G401.6 (cell line): ENCODE data around the gene NDUFA12.

Source experiments
- FAIRE-seq: peaks from 2 replicates; lab custom pipeline; 2012; peaks lifted over from hg19 to GRCh38; lab: Jason Lieb, UNC

NDUFA12 gene

DNA sequence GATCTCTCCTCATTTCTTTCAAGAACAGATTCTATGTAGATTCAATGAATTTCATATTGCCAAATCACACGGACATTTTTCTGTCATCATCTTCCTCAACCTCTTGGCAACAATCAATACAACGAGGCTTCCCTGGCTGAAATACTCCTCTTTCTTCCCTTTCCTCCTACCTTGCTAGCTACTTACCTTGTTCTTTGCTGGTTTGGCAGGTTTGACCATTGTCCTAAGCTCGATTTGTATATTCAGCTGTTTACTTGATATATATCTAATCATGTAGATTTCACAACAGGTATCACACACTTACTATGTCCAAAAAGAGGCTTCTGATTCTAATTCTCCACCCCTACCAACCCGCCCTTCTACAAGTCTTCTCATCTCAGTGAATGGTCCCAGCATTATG is 23.6 kb downstream of the NDUFA12 start:
- no peak for FAIRE-seq

DNA sequence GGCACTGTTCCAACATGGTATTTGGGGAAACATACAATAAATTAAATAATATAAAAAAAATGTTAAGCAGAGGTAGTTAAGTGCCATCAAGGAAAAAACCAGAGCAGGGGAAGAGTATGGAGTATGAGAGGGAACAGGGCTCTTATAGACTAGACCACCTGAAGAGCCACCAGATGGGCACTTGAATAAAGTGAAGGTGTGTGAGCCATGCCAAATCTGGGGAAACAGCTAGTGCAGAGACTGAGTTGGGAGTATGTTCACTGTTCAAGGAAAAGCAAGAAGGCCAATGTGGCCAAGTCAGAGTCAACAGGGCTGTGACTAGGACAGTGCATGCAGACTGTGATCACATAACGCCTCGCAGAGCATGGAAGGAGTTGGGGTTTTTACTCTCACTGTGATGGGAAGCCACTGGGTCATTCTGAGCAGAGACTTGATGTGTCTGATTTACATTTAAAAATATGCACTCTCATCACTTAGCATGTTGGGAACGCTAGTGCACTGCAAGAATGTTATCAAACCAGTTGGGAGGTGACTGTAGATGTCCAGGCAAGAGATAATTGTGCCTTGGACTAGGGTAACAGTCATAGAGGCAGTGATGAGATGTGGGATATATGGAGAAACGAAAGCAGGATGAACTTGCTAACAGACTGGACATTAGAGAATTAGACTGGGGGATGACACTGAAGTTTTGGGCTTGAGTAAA is 25.6 kb downstream of the NDUFA12 start:
- FAIRE-seq, result no peak

DNA sequence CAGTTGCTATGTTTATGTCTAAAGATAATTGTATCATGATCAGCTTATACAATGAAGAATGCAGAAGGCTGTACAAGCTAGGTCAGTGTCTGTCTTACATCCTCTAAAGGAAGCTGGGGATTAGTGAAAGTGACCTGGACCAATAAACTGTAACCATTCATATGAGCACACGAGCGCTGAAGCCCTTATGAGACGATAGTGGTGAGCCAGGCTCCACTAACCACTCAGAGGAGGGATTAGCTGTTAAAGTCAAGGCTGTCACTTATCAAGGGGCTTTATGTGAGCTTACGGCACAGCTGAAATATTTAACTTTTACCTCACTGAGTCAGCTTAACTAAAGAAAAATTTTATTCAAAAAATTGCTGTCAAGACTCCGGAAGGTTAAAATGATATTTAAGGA is 30.3 kb downstream of the NDUFA12 start:
- no peak for FAIRE-seq

DNA sequence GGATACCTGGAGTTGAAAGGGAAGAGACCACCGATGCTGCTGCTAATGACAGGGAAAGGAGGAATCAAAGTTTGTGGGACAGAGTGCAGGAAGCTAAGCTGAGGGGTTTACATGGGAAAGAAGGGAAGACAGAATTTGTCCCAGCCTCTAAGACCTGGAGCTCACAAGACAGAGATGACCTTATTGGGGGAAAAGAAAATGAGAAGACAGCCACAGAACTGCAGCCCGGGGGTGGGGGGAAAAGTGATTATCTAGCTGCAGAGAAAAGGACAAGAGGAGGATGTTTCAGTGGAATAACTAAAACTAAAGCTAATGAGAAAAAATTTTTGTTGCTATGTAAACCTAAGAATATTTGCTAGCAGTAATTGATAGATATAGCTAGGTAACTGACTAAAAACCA is 30.7 kb downstream of the NDUFA12 start:
- FAIRE-seq, result no peak

DNA sequence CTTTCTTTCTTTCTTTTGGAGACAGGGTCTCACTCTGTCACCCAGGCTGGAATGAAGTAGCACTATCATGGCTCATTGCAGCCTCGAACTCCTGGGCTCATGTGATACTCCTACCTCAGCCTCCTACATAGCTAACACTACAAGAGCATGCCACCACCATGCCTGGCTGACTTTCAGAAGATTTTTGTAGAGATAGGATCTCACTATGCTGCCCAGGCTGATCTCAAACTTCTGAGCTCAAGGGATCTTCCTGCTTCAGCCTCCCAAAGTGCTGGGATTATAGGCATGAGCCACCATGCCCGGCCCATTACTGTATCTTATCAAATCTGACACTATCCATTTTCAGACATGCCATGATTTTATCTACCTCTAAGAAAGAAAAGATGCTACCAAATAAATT is 31.6 kb downstream of the NDUFA12 start:
- FAIRE-seq, result no peak

DNA sequence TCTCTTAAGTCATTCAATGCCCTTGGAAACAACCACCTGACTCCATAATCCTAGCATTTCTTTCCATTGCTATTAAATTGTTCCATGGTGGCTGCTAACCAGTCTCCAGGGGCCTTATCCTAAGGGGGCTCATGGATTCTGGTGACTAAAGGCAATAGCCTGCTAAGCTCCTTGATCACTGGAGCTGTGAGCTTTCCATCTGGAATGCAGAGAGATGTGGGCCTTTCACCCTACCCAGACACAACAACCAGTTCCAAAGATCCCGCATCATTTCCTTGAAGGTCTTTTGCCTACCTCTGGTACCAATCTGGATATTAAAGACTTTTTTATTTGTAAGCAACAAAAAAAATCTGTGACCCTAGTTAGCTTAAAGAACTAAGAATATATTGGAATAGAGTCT is 32.9 kb downstream of the NDUFA12 start:
- no peak for FAIRE-seq

DNA sequence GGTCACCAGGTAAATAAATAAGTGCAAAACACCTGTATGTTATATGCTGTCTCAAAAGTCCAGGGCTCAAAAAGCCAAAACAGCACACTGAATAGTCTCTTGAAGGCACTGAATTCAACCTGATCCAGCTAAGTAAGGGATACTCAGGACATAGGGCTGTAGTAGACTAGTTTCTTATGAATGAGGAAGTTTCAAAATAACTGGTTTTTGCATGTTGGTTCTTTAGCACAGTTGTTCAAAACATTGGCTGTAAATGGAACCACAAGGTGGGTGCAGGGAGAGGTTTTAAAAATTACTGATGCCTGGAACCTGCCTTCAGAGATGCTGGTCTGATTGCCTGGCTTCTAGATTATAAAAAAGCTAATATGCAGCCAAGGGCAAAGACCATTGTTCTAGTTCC is 34.1 kb downstream of the NDUFA12 start:
- no peak for FAIRE-seq

DNA sequence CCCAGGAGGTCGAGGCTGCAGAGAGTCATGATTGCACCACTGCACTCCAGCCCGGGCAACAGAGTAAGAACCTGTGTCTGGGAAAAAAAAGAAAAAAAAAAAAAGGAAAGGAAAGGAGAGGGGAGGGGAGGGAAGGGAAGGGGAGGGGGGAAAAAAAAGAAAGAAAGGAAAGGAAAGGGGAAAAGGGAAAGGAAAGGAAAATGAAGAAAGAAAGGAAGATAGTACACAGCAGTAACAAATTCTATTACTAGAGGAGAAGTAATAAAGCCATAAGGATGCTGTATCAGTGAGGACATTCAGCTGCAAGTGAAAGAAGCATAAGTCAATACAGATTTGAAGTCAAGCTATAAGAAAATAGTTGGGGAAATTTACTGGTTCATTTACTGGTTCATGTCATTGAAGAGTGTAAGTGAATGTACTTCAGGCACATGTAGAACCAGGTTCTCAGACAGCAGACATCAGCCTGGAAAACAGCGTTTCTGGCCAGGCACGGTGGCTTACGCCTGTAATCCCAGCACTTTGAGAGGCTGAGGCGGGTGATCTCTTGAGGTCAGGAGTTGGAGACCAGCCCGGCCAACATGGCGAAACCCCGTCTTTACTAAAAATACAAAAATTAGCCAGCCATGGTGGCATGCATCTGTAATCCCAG is 37.4 kb downstream of the NDUFA12 start:
- no peak for FAIRE-seq

DNA sequence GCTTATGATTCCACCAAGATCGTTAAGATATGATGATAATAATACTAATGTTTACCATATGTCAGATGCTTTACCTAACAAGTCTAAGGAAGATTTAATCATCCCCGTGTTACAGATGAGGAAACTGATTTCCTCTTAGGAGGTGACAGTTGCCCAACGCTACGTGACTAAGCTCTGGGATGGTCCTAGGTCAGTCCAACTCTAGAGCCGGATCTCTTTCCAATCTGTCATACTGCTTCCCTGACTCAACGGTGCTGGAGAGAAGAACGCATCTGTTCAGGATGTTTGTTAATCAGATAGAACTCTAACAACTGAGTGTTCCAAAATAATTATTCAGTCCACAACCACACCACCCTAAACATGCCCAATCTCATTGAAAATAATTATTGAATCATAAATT is 39.8 kb downstream of the NDUFA12 start:
- no peak for FAIRE-seq

DNA sequence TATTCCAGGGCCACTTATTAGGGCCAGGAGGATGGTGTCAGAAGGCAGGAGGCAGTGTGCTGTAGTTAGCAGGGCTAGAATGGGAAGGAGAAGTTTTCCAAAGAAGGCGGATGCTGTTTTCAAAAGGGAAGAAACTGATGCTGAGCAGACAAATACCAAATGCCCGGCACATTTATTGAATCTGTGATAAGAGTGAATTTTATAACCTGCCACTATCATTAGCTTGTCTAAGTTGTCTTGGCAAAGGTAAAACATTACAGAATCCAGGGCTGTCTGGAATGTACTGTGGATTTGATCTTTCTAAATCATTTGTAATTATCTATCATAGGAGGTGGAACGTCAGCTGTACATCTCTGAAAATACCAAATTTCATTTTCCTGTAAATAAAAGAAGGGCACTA is 40.8 kb downstream of the NDUFA12 start:
- no peak for FAIRE-seq

DNA sequence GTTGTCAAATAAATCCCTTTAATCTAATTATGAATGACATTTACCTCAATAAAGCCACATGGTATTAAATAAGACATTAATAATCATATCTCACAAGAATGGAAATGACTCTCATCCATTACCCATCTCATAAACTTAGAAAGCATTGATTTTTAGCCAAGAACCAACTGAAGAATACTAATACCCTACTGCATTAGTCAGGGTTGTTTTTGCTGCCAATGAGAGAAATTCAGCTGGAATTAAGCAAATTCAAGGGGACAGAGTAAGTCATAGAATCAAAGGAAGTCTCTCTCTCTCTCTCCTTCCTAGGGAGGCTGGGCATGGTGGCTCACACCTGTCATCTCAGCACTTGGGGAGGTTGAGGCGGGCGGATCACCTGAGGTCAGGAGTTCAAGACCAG is 41.6 kb downstream of the NDUFA12 start:
- no peak for FAIRE-seq

DNA sequence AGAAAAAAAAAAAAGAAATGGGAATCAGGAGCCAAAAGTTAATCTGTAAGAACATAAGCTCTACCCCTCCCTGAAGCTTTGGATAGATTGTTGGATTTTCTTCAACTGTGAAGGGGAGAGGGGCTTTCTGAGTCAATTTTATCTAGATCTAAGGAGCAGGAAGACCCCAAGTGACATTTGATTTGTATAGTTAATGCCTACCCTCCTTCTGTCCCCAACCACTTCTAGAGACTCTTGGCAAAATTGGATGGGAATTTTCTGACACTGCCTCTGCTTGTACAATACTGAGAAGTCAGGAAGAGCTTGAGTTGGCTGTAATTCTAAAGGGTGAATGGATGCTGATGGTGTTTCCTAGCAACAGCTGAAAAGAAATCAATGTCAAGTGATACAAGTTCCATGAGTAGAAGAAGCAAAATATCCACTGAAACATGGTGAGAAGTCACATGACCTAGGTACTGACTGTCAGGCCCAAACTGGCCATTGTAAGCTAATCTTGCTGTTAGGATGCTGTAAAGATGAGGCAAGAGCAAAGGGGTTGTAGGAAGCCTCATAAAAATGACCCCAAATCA is 42.2 kb downstream of the NDUFA12 start:
- FAIRE-seq, result no peak

DNA sequence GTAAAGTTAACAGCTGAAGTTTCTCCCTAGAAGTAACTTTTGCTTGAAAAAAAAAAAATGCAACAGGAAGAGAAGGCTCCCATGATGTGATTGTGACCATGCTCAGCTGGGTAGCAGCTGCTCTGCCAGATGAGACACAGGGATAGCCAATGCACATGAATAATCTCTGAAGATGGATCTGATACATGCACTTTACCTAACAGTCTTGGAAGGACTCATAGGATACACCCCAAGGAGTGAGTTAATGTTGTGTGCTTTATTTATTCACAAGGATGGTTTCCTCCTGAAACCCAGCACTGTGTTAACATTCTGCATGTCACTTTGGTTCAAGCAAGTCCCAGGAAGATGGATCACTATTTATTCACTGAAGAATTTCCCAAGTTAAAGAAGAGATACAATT is 46.5 kb downstream of the NDUFA12 start:
- no peak for FAIRE-seq

DNA sequence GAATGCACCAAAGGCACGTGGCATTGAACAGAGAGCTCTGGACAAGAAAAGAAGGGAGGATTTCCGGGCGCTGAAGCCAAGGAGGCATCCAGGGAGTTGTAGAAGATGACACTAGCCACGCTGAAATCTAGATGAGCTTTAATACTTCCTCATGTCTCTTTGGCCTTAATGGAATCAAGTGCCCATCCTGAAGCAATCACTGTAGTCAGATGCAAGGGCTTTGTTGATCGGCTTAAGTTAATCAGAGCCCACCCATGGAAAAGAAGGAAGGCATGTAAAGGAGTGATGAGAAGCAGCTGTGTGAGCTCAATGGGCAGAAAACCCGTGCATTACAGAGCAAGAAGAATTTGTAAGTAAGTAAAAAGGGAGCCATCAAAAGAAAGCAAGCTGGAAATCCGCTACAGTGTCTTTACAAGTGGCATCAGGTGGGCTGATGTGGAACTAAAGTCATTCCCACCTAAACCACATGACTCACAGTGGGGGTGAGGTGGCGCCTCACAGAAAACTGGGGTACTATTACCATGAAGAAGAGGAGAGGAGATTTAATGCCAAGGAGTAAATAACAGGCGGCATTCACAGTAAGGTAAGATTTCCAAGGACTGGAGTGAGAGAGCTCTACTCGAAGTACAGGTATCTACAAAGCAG is 48.4 kb downstream of the NDUFA12 start:
- FAIRE-seq, result no peak

DNA sequence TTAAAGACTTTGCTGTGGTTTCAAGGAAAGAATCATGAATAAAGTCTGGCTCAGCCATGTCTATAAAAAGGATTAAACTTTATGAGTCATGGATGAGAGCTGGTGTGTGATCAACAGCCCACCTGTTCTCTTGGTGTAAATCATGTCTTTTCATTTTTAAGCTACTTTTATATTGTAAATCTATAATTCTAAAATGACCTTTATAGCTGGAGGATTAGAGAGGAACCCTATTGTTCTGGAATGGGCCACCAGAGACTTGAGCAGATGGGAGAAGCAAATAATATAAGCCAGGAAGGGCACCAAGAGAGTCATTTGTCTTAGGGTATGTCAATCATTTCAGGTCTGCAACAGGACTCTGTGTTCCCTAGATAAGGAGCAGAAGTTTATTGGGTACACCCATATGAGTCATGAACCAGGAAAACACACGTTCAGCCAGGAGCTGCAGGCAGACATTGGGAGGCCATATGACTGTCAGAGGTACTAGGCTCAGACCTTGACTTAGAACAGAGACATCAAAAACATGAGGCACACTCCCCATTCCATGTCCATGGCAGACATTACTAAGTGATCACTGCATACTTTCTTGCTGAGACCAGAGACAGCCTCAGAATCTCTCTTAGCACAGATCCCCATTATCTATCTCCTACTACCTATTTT is 49.3 kb downstream of the NDUFA12 start:
- FAIRE-seq, result no peak

DNA sequence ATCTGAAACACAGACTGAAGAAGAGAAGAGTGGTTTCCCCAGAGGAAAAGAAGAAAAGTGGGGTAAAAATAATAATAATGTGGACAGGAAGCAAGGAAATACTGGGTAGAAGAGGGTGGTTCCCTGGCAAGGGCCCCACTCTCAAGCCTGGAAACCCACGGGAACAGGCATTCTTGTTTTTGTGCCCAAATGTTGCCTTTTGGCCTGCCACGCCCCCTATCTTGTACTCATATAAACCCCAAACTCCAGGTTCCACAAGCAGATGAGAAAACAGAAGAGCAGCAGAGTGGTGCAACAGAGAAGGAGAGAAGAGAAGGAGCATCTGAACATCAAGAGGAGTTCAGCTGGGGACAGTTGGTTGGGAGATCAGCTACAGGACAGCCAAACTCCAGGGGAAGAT is 51.2 kb downstream of the NDUFA12 start:
- no peak for FAIRE-seq

DNA sequence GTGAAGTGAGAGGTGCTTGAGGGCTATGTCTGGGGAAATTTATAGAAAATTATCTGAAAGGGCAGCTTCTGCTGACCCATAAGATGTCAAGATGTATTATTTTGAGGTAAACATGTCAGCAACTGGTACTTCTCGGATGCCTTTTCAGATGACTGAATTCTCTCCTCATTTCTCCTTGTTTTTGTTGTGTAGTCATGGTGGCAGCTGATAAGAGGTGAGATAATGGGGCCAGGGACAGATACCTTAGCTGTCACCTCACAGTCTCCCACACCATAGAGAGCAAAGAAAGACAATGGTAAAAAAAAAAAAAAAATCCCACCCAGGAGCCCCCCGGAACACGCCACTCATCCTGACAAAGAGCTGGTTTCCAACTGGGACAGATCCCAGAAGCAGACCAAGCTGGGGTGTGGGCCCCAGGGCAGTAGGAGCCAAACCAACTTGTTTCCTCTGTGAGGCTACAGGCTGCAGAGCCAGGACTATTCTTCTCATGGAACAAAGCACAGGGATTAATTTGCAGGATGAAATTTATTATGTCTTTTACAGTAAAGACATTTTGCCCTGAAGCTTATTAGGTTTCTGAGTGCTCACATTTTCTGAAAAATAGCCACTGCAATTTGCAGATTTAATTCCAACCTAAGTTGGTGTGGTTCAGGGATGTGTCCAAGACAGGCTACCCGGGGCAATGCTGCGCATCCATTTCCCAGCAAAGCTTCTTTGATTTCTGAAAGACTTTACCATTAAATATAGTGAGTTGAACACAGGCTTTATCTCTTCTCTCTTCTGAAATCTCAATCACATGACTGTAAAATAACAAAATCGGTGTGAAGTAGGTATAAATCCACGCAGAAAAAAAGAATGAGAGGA is 52.2 kb downstream of the NDUFA12 start:
- FAIRE-seq, result no peak

DNA sequence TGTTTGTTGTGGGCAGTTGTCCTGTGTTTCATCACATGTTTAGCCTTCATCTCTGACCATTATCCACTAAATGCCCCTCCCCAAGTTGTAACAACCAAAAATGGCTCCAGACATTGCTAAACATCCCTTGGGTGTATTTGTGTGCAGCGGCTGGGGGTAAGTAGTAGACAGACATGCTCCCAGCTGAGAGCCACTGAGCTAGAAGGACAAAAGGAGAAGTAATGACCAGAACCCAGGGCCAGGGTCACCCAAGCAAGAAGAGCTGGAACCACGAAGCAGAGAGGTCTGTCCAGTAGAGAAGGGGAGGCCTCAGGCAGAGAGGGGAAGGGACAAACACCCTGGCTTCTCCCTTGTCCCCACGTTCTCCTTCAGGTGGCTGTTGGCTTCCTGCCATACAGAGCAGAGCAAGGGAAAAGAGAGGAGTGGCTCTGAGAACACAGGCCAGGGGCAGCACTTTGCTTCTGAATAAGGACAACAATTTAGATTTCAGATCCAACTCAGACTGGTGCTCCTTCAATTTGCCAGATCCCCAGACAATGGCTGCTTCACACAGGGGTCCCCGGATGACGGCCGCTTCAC is 55.2 kb downstream of the NDUFA12 start:
- no peak for FAIRE-seq

DNA sequence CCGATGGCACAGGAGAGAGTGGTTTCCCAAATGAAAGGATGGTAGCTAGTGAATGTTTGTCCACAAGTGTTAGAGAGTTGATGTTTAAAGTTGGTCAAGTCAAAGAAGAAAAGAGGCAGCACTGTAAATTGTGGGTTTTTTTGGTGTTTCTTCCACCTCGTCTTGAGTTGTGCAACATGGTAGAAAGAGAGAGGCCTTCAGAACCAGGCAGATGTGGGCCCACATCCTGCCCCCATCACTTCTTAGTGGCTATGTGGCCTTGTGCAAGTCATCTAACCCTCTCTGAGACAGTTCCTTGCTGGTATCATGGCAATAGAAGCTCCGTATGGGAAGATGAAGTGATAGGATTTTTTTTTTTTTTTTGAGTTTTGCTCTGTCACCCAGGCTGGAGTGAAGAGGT is 60.8 kb downstream of the NDUFA12 start:
- FAIRE-seq, result no peak

DNA sequence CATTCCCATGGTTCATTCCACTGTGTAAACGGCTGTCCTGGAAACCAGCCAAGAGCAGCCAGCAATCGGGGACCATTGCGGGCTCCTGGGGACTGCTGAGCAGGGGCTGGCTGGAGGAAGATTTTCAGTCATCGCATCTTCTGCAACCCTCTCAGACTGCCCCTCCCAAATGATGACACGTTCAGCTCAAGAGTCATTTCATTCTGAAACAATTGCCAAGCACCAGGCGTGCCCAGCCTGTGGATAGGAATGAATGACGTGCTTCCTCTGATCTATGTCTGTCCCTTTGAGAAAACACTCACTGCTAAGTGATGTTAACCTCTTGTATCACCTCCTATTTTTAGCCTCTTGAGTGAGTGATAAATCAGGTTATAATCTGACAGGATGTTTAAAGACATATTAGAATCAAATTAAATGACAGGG is 62.0 kb downstream of the NDUFA12 start:
- FAIRE-seq, result no peak

DNA sequence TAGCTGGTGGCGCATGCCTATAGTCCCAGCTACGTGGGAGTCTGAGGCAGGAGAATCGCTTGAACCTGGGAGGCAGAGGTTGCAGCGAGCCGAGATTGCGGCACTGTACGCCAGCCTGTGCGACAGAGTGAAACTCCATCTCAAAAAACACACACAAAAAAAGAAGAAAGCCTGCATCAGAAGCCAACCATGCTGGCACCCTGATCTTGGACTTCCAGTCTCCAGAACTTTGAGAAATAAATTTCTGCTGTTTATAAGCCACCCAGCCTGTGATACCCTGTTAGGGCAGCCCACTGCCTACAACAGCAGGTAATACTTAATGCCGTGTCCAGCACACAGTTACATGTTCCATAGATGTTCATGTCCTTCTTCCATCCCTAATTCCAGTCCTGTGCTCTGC is 62.7 kb downstream of the NDUFA12 start:
- FAIRE-seq, result no peak

DNA sequence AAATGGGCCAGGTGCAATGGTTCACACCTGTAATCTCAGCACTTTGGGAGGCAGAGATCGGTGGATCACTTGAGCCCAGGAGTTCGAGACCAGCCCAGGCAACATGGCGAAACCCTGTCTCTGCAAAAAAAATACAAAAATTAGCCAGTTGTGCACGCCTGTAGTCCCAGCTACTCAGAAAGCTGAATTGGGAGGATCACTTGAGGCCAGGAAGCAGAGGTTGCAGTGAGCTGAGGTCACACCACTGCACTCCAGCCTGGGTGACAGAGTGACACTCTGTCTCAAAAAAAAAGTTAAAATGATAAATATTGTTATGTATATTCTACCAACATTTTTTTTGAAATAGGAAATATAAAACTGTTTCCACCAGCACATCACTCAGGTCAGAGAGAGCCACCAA is 64.9 kb downstream of the NDUFA12 start:
- no peak for FAIRE-seq
